ENCODE measurements around the gene LTBP1. TPM values are rescaled to one million over a fixed set of nuclear protein-coding genes. Genes with fewer than 3 reads are reported as not detected.

Gene LTBP1
- total RNA-seq, 2 experiments from 2014 or later, result 61.1 to 82.6 TPM

DNA sequence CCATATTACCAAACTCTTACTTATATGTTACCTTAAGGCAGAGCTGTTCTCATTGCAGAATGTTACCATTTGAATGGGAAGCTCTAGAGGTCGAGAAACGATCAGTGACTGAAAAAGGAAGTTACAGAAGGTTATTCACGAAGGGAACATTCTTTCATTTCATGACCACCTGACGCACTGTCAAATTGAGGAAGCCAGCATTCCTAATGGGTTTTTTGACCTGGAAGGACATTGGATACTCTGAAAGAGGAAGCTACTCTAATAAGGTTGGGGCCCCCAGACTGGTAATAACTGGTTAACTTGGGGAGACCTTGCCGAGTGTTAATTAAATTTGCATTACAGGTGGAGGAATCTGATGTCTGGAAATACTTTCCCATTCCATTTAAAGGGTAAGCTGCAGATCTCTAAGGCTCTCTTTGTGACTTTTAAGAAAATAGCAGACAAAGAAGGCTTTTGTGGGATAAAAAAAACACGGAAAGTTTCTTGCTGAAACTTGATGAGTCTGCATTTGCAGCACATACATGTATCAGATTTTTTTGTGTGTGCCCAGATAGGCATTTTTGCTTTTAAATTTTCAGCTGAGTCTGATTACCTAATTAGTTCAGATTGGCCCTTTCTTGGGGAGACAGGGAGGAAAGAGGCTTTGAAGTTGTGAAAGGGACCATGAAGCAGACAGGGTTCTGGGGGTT, 137.1 kb downstream of the LTBP1 start:
- Histone ChIP-seq H4K20me1 (ENCODE audit: insufficient read depth, low read length) (no peaks in the 10 kb centered on the region), H2AFZ (ENCODE audit: low read length) (peak overlapping the region; percentile 7; the same call in 1 of the 2 replicates), H3K36me3 (ENCODE audit: insufficient read depth, low read length) (peaks cover 64% of the 10 kb centered on the region), H3K9me2 (ENCODE audit: insufficient read depth, low read length) (no peaks in the 10 kb centered on the region), H3K79me2 (ENCODE audit: insufficient read depth, low read depth, low read length) (peaks cover 50% of the 10 kb centered on the region; the same call in 1 of the 2 replicates), H3K27ac (ENCODE audit: low read depth, low read length, poor library complexity, severe bottlenecking) (peak overlapping the region; percentile 95), H3K4me2 (ENCODE audit: low read length) (peak overlapping the region; percentile 77), H3K9me3 (ENCODE audit: low read length) (peaks cover 19% of the 10 kb centered on the region; the same call in 1 of the 2 replicates), H3K4me3 (ENCODE audit: low read depth, low read length, poor library complexity, severe bottlenecking) (peak overlapping the region; percentile 40), H3K4me1 (ENCODE audit: insufficient read depth, low read length, poor library complexity, severe bottlenecking) (peaks cover 87% of the 10 kb centered on the region)
- POLR2A ChIA-PET, result interaction anchor here (0.6 to 5.4 kb wide), 5 partner anchors 16 to 167 kb away, joined by 3 to 38 read pairs (median 4); no protein-coding TSS in a partner anchor
- BruUV-seq (replicated peaks), result no TSS peak
- intact Hi-C loops (cut with micrococcal nuclease; ENCODE audit: unreplicated experiment), result loop anchor here (2.0 to 10.0 kb wide), 2 partner anchors 173 to 511 kb away; partner anchors contain the start of gene FAM98A
- peak; percentile 67 for DNase-seq (ENCODE audit: low spot score)
- CTCF ChIA-PET (ENCODE audit: unreplicated experiment), result interaction anchor here (0.6 to 1.9 kb wide), 3 partner anchors 22 to 32 kb away, joined by 3 to 5 read pairs (median 4); no protein-coding TSS in a partner anchor
- TF ChIP-seq EZH2phosphoT487 (IDR thresholded peaks at IDR 0.05; ENCODE audit: borderline replicate concordance, low read depth, low read length), result no peak
- no peak for TF ChIP-seq CTCF (conservative IDR thresholded peaks at IDR 0.05; ENCODE audit: low read length)

GRCh38 chr2:33084433-33084832, 137.7 kb downstream of the LTBP1 start:
- no TSS peak for BruUV-seq (replicated peaks)
- Histone ChIP-seq H3K4me1 (ENCODE audit: insufficient read depth, low read length, poor library complexity, severe bottlenecking) (peaks cover 81% of the 10 kb centered on the region), H2AFZ (ENCODE audit: low read length) (peak overlapping the region; percentile 7; the same call in 1 of the 2 replicates), H3K9me2 (ENCODE audit: insufficient read depth, low read length) (no peaks in the 10 kb centered on the region), H3K27ac (ENCODE audit: low read depth, low read length, poor library complexity, severe bottlenecking) (peak overlapping the region; percentile 95), H3K9me3 (ENCODE audit: low read length) (peaks cover 15% of the 10 kb centered on the region; the same call in 1 of the 2 replicates), H3K4me2 (ENCODE audit: low read length) (peak overlapping the region; percentile 77), H4K20me1 (ENCODE audit: insufficient read depth, low read length) (no peaks in the 10 kb centered on the region), H3K79me2 (ENCODE audit: insufficient read depth, low read depth, low read length) (peaks cover 44% of the 10 kb centered on the region; the same call in 1 of the 2 replicates), H3K4me3 (ENCODE audit: low read depth, low read length, poor library complexity, severe bottlenecking) (peak overlapping the region; percentile 40), H3K36me3 (ENCODE audit: insufficient read depth, low read length) (peaks cover 58% of the 10 kb centered on the region)
- intact Hi-C loops (cut with micrococcal nuclease; ENCODE audit: unreplicated experiment), result loop anchor here (10.0 kb wide), 1 partner anchor 510 kb away; the partner anchor contains the start of gene FAM98A
- peak; percentile 19 for DNase-seq (ENCODE audit: low spot score)
- no peak for TF ChIP-seq CTCF (conservative IDR thresholded peaks at IDR 0.05; ENCODE audit: low read length)
- TF ChIP-seq EZH2phosphoT487 (IDR thresholded peaks at IDR 0.05; ENCODE audit: borderline replicate concordance, low read depth, low read length), result no peak
- ChIA-PET CTCF (ENCODE audit: unreplicated experiment) (no interaction called here), POLR2A (interaction anchor here (1.4 to 5.4 kb wide), 3 partner anchors 14 to 25 kb away, joined by 4 to 38 read pairs (median 34); no protein-coding TSS in a partner anchor)
